Fibroblast of lung (primary cell): ENCODE results near the gene DHODH. TPM values are rescaled to one million over a fixed set of nuclear protein-coding genes. Genes with fewer than 3 reads are reported as not detected.

Experiments used
- DNase-seq, 2 donors: peaks; one replicate each; pipeline versions ENCODE4 v3.0.0 to v3.0.0-alpha.2; 2010; ENCODE audit warnings: low read depth in 2 of 2
- H2AFZ ChIP-seq: 2 replicates; pipeline ENCODE4 v1.5.1; 2012; ENCODE audit warnings: low read length, control low read depth, inconsistent platforms
- H3K27ac ChIP-seq: 2 replicates; pipeline ENCODE4 v1.5.1; 2011; ENCODE audit warnings: low read length, control low read depth; ENCODE audit not compliant: insufficient read depth
- H3K27me3 ChIP-seq: 2 replicates; pipeline ENCODE4 v1.5.1; 2011; ENCODE audit warnings: mild to moderate bottlenecking, low read length; ENCODE audit not compliant: control insufficient read depth, insufficient read depth
- H3K36me3 ChIP-seq: 2 replicates; pipeline ENCODE4 v1.5.1; 2011; ENCODE audit warnings: low read length; ENCODE audit not compliant: control insufficient read depth, insufficient read depth
- H3K4me1 ChIP-seq: 2 replicates; pipeline ENCODE4 v1.5.1; 2011; ENCODE audit warnings: low read length; ENCODE audit not compliant: control insufficient read depth, insufficient read depth; ENCODE audit errors: extremely low read depth
- H3K4me2 ChIP-seq: 2 replicates; pipeline ENCODE4 v1.5.1; 2011; ENCODE audit warnings: low read length, control low read depth; ENCODE audit not compliant: insufficient read depth; ENCODE audit errors: extremely low read depth
- H3K4me3 ChIP-seq, 4 experiments: fragments of 200-600 bp in 1 of 4; sonication (generic) in 1 of 4; replicated peaks in 1 of 4; 2 replicates each; pipeline ENCODE4 v1.5.1; 2011 to 2016; ENCODE audit warnings: low read length in 4 of 4, low read depth in 3 of 4, mild to moderate bottlenecking in 3 of 4, control low read depth in 2 of 4, inconsistent platforms in 1 of 4, mixed read lengths in 1 of 4; ENCODE audit not compliant: insufficient read depth in 1 of 4; ENCODE audit errors: control extremely low read depth in 1 of 4
- H3K79me2 ChIP-seq: 2 replicates; pipeline ENCODE4 v1.5.1; 2012; ENCODE audit warnings: mild to moderate bottlenecking, low read length, inconsistent platforms; ENCODE audit not compliant: control insufficient read depth, insufficient read depth
- H3K9ac ChIP-seq: 2 replicates; pipeline ENCODE4 v1.5.1; 2011; ENCODE audit warnings: mild to moderate bottlenecking, low read length, control low read depth; ENCODE audit not compliant: insufficient read depth
- H3K9me3 ChIP-seq: 2 replicates; pipeline ENCODE4 v1.5.1; 2012; ENCODE audit warnings: low read depth, low read length; ENCODE audit not compliant: control insufficient read depth, insufficient read depth
- H4K20me1 ChIP-seq: 2 replicates; pipeline ENCODE4 v1.5.1; 2011; ENCODE audit warnings: low read length; ENCODE audit not compliant: control insufficient read depth, insufficient read depth; ENCODE audit errors: extremely low read depth
- EZH2 ChIP-seq: IDR thresholded peaks from 2 replicates; pipeline ENCODE4 v1.5.1; 2012; ENCODE audit warnings: low read length, control low read depth, mild to moderate bottlenecking; ENCODE audit errors: missing control alignments
- polyA plus RNA-seq, 2 donors: library from polyadenylated mRNA; depleted of rRNA in 1 of 2; stranded (reverse) in 1 of 2; unstranded in 1 of 2; fragments of >200 nt; gene quantifications; 2 replicates each; pipeline ENCODE4 v1.2.1, GENCODE V29; 2011 to 2012; ENCODE audit warnings: missing spikeins in 1 of 2
- total RNA-seq: library from RNA; depleted of rRNA; stranded (reverse); fragments of >200 nt; gene quantifications from 2 replicates; pipeline ENCODE4 v1.2.1, GENCODE V29; 2014
- TF ChIP-seq, protein P1 (sequence below), 2 donors: IDR thresholded peaks in 1 of 2; conservative IDR thresholded peaks in 1 of 2; 1 replicate in 1 of 2; 2 replicates in 1 of 2; pipeline ENCODE4 v1.5.1; 2011 to 2012; ENCODE audit warnings: low read length in 2 of 2, control low read depth in 1 of 2, inconsistent platforms in 1 of 2, low read depth in 1 of 2, mild to moderate bottlenecking in 1 of 2

DHODH gene
- total and polyA plus RNA-seq, 2 donors (not counting 1 experiment from before 2014, with no cell fraction given), result 3.0 TPM

DNA sequence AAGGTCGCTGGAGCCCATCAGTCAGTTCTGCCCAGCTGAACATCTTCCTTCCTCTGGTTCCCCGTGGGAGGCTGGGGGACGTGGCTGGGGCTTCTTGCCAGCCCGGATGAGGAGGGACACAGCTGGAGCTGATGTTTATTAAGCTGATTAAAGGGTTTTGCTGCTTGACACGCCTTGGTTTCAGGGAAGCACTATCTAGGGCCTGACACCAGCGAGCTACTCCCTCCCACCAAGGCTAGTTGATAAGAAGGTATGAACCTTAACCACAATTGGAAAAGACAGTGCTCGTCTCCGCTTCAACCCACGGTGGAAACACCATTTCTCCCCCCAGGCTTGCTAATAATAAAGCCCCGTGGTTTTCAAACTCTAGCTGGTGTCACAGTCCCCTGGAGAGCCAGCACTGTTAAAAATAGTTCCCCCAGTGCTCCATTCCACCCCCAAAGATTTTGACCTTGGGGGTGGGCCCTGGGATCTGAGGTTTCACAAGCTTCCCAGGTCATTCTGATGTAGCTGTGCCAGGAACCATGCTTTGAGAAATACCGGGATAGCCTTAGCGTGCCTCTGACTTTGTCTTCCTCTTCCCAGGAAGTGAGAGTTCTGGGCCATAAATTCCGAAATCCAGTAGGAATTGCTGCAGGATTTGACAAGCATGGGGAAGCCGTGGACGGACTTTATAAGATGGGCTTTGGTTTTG lies 5.5 kb downstream of the DHODH start:
- no peak overlapping the region for H3K27ac ChIP-seq
- DNase-seq, result peak in 1 of 2 donors; percentile 17
- H3K79me2 ChIP-seq, result no peaks in the 10 kb centered on the region
- no peak overlapping the region for H3K9ac ChIP-seq
- H3K4me1 ChIP-seq, result no peaks in the 10 kb centered on the region
- no peak overlapping the region for H3K4me2 ChIP-seq
- peaks cover 2% of the 10 kb centered on the region for H3K36me3 ChIP-seq
- H4K20me1 ChIP-seq, result no peaks in the 10 kb centered on the region
- TF ChIP-seq, protein P1, sequence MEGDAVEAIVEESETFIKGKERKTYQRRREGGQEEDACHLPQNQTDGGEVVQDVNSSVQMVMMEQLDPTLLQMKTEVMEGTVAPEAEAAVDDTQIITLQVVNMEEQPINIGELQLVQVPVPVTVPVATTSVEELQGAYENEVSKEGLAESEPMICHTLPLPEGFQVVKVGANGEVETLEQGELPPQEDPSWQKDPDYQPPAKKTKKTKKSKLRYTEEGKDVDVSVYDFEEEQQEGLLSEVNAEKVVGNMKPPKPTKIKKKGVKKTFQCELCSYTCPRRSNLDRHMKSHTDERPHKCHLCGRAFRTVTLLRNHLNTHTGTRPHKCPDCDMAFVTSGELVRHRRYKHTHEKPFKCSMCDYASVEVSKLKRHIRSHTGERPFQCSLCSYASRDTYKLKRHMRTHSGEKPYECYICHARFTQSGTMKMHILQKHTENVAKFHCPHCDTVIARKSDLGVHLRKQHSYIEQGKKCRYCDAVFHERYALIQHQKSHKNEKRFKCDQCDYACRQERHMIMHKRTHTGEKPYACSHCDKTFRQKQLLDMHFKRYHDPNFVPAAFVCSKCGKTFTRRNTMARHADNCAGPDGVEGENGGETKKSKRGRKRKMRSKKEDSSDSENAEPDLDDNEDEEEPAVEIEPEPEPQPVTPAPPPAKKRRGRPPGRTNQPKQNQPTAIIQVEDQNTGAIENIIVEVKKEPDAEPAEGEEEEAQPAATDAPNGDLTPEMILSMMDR (conservative IDR thresholded peaks at IDR 0.05 in 1 of 2, IDR thresholded peaks at IDR 0.05 in 1 of 2; ENCODE audit: low read depth in 1 of 2, low read length in 2 of 2), result no peak
- TF ChIP-seq EZH2, result no peak
- no peaks in the 10 kb centered on the region for H3K27me3 ChIP-seq
- H3K9me3 ChIP-seq, result no peaks in the 10 kb centered on the region
- H3K4me3 ChIP-seq, result no peak overlapping the region
- no peak overlapping the region for H2AFZ ChIP-seq

- Histone ChIP-seq H2AFZ (no peak overlapping the region), H3K4me3 (no peak overlapping the region), H3K36me3 (peaks cover 2% of the 10 kb centered on the region), H3K4me1 (no peaks in the 10 kb centered on the region), H3K27ac (no peak overlapping the region), H3K9ac (no peak overlapping the region), H3K4me2 (no peak overlapping the region), H3K9me3 (no peaks in the 10 kb centered on the region), H3K79me2 (no peaks in the 10 kb centered on the region), H3K27me3 (no peaks in the 10 kb centered on the region), H4K20me1 (no peaks in the 10 kb centered on the region)
- no peak for TF ChIP-seq EZH2
- TF ChIP-seq, protein P1 (conservative IDR thresholded peaks at IDR 0.05 in 1 of 2, IDR thresholded peaks at IDR 0.05 in 1 of 2; ENCODE audit: low read depth in 1 of 2, low read length in 2 of 2), result no peak
- DNase-seq, result no peak
Observed at GRCh38 chr16:72014675-72015074, 6.1 kb downstream of the DHODH start.

DNA sequence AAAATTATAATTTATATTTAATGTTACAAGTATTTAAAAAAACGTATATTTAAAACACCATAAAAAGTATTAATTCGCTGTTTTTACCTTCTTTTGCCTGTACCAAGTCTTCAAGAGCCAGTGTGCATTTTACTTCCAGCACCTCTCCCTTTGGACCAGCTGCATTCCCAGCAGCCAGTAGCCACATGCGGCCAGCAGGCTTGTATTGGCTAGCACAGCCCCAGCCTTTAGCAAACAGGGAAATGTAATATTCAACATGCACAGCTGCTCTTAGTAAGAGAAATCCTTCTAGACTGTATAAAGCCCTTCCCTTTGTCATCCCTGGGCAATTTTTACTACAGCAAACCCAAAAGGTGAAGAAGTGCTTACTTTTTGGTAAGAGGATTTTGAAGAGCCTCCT lies 6.6 kb downstream of the DHODH start:
- Histone ChIP-seq H3K36me3 (peaks cover 2% of the 10 kb centered on the region), H3K27me3 (no peaks in the 10 kb centered on the region), H2AFZ (no peak overlapping the region), H3K9ac (no peak overlapping the region), H3K4me3 (no peak overlapping the region), H3K27ac (no peak overlapping the region), H3K4me1 (no peaks in the 10 kb centered on the region), H3K4me2 (no peak overlapping the region), H3K9me3 (no peaks in the 10 kb centered on the region), H4K20me1 (no peaks in the 10 kb centered on the region), H3K79me2 (no peaks in the 10 kb centered on the region)
- TF ChIP-seq EZH2, result no peak
- TF ChIP-seq, protein P1 (conservative IDR thresholded peaks at IDR 0.05 in 1 of 2, IDR thresholded peaks at IDR 0.05 in 1 of 2; ENCODE audit: low read depth in 1 of 2, low read length in 2 of 2), result no peak
- no peak for DNase-seq
